GM19395 (cell line): ENCODE results near the gene AGPAT2.
A peak's percentile ranks its signal among the peaks of the same experiment; 100 is the strongest.

Experiments
- ATAC-seq: cut with Tn5 transposase; IDR thresholded peaks from one replicate; pipeline ENCODE4 v1.9.1; 2021; ENCODE audit warnings: mild to moderate bottlenecking, moderate library complexity; ENCODE audit not compliant: unreplicated experiment

The AGPAT2 gene

DNA sequence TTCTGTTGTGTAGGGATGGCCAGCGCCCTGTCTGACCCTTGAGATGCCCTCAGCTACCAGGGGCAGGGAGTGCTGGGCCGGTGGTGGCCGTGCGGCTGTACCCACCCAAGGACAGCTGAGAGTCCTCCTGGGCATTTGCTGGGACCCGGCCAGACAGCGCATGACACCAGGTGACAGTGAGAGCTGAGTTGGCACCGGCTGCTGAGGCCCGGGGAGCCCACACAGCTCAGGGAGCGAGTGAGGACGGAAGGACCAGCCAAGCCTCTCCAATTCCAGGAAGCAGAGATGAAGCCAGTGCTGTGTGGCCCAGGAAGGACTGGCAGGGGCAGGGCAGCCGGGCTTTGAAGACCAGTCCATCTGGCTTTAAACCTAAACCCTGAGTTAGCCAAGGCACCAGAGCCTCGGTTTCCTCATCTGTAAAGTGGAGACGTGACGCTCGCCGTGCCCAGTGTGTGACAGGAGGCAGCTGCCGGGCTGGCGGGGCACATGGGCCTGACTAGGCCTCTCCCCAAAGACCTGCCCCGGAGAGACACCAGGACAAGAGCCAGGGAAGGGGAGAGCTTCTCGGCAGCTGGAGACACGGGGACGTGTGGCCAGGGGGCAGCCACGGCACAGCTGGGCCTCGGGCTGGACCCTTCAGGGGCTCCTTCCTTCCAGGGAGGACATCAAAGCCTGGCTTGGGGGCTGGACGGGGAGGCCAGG is 3.0 kb upstream of the AGPAT2 start:
- ATAC-seq = no peak

DNA sequence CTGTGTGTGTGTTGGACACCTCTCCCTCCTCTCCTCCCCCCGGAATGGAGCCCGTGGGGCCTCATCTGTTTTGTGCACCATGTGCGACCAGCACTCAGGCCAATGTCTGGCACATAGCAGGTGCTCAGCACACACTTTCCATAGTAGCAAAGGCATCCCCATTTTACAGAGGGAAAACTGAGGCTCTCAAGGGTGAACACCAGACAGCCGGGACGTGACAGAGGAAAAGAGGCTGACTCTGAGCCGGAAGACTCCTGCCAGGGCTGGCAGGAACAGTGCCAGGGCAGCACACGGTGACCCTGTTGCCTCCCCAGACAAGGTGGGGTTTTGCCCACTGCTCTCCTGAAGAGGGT is 1.8 kb upstream of the AGPAT2 start:
- ATAC-seq = no peak

DNA sequence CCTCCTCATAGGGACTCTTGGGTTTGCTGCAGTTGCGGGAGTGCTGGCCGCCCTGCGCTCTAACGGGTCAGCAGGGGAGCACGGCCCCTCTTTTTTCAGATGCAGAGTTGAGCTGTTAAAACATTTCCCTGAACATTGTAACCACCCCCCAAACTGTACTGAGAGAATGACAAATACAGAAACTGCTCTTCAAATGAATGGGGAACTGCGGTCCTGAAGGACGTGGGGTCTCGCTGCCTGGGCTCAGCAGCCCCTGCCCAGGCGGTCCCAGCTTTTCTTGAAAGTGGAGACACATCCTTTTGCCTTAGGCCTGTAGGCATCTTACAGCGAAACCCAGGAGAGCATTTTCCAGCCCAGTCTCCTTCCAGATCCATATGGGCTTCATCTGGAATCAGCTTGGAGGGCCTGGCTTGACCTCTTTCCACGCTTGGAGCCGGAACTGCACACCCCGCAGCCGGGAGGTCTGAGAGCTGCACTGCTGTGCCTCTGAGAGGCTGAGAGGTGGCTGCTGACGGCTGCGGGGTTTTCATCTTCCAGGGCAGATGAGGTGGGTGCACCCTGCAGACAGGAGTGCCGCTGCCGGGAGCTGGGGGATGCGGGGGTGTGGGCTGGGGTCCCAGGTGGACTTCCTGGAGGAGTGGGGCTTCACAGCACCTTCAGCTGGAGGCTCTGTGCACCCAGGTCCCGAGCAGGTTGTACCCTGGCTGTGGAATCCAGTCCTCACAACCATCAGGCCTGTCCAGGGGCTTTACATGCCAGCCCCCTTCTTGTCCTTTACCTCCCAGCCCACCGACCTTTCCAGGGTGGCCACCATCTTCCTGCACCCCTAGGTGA is 1.2 kb upstream of the AGPAT2 start:
- ATAC-seq = no peak

DNA sequence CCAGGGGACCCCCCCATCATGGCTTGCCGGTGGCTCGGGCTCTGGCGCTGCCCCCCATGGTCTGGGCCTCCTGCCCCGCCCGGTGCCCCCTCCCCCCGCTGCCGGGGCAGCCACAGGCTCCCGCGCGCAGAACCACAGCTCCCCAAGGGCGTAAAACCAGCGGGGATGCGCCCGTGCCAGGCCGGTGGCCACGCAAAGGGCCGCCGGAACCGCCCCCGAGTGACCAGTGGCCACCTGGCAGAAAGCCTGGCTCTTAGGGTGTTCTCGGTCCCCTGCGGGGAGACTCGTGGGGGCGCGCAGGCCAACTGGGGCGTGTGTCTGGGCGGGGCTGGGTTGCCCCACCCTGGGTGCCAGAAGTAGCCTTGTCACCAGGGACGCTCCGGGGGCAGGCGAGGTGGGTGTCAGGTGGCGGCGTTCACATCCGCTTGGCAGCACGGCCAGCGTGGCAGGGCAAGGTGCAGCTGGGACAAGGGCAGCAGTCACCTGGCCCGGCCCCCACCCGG is 515 bp upstream of the AGPAT2 start:
- no peak for ATAC-seq

DNA sequence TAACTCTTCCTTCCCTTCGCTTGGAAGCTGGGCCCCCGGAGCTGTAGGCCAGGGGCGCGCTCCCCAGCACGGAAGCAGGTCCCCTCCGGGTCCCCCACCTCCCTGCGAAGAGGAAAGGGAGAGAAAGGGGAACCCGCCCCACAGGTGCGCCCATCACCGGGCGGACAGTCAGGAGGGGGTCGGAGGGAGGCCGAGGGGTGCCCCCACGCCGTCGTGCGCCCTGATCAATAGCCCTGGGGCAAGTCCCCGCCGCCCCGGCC is 793 bp downstream of the AGPAT2 start:
- peak; percentile 16 for ATAC-seq

DNA sequence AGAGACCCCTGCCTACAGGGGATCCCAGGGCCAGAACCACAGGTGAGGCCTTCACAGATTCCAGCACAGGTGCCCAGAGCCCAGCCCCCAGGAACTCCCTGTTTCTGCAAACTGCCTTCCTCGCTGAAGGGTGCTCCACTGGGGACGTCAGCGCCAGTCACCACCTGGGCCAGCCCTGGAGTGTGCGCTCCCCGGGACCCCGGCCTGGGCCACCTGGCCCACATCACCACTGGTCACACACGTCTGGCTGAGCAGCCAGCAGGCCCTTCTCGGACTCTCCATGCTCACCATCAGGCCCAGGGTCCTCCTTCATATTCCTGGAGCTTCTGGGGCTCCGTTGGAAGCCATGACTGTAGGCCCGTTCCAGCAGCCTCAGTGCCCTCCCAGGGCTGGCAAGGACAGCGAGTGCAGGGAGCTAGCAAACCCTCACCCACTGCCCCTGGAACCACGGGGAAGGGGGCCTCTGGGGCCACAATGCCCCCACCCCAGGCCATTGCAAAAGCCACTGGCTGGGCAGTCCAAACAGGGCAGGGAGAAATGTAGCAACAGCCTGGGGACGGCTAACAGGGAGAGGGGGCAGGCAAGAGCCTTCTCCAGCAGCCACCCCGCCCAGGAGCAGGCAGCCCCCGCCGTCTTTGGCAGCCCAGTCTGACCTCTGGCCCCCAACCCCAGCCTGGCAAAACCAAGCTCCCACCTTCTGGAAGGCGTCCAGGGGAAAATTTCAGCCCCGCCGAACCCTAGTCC is 1.3 kb downstream of the AGPAT2 start:
- no peak for ATAC-seq

DNA sequence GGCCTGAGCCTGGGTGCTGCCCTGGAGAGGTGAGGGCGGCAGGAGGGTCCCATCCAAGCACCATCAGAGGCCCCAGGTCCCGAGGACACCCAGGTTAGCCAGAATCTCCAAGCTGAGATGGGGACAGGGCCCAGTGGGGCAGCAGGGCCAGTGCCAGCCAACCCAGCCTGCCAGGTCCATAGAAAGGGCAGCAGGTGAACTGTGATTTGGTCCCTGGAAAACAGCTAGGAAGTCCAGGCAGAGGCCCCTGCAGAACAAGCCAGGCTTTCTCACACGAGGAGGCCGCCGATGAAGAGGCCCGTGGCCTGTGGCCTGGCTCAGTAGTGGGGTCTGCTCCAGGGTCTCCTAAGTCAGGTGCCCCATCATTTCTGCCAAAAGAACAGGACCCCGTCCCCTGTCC is 2.0 kb downstream of the AGPAT2 start:
- ATAC-seq = no peak

DNA sequence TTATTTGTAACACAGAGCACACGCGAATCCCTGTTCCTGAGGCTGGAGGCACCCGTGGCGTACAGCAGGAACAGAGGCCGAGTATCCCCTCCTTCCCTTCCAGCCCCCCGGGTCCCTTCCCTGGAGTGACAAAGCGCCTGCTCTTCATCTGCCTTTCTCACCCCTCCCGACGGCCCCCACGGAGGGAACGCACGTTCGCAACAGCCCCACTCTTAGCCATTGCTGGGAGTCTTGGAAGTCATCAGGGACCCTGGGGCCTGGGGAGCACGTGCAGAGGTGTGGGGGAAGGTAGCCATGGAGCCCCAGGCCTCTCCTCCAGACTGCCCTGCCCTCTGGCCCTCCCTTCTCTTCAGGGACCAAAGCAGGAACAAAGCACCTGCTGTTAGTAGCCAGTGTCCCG is 2.5 kb downstream of the AGPAT2 start:
- ATAC-seq = no peak

DNA sequence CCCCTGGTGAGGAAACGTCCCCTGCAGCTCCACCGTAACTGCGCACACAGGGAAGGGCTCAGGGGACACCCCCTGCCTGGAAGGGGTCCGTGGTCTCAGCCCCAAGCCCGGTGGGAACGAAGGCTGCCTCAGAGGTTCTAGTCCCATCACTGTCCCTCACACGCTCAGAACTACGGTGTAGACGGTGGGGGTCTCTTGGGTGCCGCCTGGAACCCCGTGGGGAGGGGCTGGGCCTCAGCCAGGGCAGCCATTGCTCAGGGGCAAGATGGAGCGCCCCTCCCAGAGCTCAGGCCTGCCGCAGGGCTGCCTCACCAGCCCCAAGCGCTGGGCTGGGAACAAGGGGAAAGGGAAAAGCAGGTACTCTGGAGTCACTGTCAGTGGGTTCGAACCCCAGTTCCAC is 2.9 kb downstream of the AGPAT2 start:
- ATAC-seq = no peak

DNA sequence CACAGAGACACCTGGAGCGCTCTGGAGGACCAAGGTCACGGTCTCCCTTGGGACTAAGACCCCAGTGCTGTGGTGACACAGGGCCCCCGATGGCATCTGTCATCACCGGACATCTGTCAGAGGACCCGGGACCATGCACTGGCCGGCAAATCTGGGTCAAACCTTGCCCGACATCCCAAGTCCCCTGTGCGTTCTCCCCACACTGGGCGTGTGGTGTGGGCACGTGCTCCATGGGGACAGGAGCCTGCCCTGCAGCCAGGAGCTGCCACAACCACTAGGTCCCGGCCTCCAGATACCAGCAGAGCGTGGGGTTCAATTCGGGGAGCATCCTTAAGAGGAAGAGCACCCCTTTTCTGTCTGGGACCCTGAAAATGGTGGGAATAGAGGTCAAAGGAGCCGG is 3.5 kb downstream of the AGPAT2 start:
- ATAC-seq = no peak

DNA sequence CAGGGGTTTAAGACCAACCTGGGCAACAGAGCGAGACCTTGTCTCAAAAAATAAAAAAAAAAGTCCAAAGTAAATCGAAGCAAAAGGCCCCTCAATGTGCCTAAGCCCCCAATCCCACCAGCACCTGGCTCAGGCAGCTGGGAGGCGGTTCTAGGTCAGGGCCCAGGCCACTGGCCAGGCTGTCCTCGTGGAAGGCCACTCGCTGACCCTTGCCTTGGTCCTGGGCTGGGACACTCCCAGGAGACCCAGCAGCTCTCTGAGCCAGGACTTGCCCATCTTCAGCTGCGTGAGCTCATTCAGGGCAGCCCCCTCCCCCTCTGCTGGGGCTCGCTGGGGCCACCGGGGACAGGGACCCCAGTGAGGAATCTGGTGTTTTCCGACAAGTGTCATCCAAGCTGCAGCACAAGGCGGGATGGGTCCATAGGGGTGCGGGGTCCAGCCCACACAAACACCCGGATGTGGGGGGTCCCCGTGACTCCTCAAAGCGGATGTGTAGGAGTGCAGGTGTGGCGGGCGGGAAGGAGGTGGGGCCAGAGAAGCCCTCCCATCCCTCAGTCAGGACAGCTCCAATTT is 4.0 kb downstream of the AGPAT2 start:
- no peak for ATAC-seq

DNA sequence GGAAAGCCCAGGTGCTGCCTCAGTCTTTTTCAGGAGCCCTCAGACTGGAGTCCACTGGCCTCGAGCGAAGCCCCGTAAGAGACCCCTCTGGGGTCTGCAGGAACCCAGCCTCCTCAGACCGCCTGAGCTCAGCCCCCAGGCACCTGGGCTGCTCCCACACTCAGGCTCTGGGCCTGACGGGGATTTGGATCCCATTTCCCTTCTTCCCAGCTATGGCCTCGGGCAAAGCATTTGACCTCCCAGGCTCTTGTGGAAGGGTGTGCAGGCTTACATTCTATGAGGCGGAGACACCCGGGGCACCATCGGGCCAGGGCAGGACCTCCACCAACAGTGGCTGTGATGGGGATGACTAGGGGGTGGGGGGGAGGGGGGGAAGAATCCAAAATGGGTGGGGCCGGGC is 4.5 kb downstream of the AGPAT2 start:
- ATAC-seq = no peak

DNA sequence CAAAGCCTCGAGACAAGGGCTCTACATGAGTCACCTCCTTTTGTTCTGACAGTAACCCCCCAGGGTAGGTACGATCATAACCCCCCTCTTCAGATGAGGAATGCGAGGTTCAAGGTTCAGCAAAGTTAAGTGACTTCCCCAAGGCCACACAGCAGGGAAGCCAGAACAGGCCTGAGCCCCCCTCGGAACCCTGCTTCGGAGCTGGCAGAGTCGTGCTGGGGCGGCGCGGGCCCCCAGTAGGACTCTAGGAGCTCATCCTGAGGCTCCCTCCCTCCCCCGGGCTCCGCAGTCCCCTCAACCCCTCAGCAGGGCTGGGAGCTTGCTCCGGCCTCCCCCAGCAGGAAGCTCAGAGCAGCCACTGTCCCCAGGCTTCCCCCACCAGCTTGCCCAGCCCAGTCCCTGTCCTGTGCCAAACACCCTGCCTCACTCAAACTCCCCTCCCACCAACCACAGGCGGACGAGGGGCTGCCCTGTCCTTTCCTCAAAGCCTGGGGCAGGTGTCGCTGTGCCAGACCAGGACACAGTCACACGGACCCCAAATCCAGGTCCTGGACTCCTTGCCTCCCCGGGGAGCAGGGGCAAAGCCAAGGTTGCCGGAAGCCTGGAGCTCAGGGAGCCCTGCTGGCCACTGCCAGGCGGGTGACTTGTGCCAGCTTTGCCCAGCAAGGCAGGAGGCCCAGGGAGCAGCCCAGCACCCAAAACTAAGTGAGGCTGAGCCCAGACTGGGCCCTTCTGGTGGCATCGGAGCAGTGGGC is 5.1 kb downstream of the AGPAT2 start:
- ATAC-seq = no peak

DNA sequence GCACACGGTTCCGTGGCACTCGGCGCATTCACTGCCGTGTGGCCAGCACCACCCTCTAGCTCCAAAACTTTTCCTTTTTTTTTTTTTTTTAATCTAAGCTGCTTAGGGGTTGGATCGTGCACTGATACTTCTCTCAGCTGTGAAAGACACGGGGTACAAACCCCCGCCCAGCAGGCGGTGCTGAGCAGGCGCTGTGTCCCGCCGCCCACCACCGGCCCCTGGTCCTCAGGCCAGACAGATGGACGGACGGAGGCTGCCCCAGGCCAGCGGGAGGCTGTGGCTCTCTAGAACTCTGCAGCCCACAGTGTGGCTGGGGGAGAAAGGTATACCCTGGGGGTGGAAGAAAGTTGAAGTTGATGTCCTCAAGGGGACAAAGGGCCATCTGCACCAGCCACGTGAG is 6.2 kb downstream of the AGPAT2 start:
- ATAC-seq = no peak

DNA sequence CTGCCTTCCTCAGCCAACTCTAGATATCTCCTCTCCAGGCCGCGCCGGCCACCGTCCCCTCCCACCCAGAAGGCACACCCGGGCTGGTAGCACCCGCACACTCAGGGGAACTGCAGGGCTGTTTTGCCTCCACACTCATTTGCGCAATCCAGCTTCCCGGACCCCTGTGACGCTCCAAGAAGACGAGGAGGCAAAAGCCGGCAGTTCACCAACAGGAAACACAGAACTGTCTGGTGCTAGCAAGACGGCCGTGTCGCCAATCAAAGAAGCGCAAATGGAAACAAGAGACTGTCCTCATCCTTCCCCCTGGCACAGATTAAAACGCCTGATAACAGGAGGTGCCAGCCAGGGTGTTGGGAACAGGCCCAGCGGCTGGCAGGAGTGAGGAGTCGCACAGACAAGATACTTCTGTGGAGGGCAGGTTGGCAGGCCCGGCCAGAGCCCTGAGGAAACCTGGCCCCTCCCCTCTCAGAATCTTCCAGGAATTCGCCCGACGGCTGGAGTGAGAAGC is 7.8 kb downstream of the AGPAT2 start:
- no peak for ATAC-seq

DNA sequence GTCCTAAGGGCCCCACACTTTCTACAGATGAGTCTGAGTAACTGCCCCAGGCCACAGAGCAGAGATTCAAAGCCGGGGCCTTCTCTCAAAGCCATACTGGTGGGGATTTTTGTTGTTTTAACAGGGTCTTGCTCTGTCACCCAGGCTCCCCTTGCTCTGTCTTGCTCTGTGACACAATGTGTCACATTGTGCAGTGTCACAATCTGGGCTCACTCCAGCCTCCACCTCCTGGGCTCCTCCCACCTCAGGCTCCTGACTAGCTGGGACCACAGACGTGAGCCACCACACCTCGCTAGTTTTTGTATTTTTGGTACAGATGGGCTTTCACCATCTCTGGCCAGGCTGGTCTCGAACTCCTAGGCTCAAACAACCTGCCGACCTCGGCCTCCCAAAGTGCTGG is 8.6 kb downstream of the AGPAT2 start:
- ATAC-seq = no peak

DNA sequence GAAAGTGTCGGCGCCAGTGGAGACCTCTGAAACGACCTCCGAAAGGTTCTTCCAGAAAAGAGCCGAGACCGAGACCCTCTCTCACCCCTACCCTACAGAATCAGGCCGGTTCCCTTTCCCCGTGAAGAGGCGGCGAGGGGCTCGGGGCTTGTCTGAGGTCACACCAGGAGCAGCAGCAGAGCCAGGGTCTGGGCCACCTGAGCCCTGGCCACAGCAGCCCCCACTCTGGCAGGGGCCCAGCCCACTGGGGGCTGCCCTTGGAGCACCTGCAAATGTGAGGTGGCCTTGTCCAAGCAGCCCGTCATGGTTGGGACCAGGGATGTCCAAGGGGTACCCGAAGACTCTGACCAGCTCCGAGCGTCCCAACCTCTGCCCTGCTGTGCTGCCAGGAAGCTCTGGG is 9.2 kb downstream of the AGPAT2 start:
- no peak for ATAC-seq

DNA sequence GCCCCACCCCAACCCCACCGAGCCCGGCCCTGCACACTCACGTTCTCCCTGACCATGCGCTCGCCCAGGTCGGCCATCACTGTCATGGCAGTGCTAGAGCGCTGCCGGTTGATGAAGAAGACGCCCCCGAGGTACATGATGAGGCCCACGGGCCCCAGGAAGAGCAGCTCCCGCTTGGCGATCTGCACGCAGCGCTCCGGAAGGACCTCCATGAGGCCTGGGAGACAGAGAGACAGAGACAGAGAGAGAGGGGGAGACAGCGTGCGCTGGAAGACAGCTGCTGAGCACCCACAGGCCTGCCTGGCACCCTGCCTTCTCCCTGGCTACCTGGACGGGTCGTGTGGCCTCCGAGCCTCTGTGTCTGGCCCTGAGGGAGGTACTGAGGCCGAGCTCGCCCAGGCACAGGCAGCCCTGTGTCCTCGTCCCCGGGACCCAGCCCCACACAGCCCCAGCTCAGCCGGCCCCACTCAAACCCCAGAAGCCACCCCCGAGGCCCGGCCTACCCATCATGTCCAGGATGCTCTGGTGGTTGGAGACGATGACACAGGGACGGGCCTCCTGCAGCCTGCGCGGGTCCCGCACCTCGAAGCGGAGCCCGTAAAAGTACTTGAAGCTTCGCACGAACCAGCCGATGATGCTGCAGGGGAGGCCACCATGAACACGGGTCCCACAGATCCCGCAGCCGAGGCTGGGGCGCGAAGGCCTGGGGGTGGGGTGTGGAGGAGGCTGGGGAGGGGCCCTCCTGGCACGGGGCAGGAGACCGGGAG is 10.2 kb downstream of the AGPAT2 start:
- ATAC-seq = no peak

DNA sequence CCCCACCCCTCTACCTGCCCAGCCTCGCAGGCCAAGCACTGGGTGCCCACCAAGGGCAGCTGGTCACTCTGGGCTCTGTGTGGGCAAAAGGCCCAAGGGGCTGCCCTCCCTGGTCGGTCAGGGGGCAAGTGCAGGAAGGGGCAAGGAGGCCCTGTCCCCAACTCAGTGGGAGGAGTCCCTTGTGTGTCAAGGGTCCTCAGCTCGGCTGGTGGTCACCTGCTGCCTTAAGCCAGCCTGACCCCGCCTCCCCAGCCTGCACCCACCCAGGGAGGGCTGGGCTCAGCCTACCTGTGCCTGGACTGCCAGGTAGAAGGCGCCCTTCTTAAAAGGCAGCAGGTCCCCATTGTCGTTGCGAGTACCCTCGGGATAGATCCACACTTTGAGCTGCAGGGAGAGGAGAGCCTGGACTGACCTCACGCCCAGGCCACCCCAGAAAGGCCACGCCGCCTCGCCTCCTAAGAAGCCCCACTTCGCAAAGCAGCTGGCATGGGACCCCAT is 10.9 kb downstream of the AGPAT2 start:
- no peak for ATAC-seq
